Hypothalamus (tissue), 51 donors: Measurements from ENCODE around the gene UPK3BL2.
"Not testable (repeated sequence)": the region's sequence is repeated elsewhere in the genome, so short reads cannot be mapped to it uniquely, and the experiment has no call there.

ENCODE experiments used
- DNase-seq, 51 donors: peaks; one replicate each; lab custom pipeline; 2025; lab: John Stamatoyannopoulos, UW

Gene UPK3BL2, protein sequence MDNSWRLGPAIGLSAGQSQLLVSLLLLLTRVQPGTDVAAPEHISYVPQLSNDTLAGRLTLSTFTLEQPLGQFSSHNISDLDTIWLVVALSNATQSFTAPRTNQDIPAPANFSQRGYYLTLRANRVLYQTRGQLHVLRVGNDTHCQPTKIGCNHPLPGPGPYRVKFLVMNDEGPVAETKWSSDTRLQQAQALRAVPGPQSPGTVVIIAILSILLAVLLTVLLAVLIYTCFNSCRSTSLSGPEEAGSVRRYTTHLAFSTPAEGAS

DNA sequence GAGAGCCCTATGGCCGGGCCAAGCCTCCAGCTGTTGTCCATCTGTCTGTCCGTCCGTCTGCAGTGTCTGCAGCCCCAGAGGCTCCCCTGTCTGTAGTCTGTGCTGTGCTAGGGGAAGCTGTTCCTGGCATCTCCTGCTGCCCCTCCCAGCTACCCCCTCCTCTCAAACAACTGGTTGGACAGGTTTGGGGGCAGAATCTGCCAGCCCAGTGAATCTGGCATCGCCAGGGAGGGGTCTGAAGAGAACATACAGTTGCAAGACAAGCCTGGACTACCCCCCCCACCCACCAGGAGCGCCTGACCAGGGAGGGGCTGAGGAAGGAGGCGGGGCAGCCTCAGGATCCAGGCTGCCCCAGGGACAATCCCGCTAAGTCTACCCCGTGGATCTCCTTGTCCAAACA lies at the start of gene UPK3BL2:
Gene UPK3BL2 (minus strand): TSS at position 101 of the 400 bp plus-strand sequence. CDS start 60 bp downstream, at position 41.
- DNase-seq: not testable (repeated sequence)

DNA sequence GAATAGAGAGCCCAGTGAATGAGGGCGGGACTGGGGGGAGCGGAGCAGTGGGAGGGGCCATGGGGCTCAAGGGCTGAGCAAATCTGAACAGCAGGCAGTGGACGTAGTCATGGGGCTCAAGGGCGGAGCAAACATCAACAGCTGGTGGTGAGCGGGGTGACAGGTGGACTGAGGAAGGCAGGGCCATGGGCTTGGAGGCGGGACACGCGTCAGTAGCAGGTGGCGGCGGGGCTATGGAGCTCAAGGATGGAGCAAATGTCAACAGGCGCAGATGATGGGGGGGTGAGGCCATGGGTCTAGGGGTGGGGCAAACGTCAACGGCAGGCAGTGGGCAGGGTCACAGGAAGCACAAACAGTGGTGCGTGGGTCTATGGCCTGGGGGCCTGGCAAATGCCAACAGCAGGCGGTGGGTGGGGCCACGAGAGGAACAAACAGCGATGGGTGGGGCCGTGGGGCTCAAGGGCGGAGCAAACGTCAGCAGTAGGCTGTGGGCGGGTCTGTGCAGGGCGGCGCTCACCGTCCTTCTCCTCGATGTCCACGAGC lies 49.1 kb upstream of the UPK3BL2 start:
- not testable (repeated sequence) for DNase-seq

DNA sequence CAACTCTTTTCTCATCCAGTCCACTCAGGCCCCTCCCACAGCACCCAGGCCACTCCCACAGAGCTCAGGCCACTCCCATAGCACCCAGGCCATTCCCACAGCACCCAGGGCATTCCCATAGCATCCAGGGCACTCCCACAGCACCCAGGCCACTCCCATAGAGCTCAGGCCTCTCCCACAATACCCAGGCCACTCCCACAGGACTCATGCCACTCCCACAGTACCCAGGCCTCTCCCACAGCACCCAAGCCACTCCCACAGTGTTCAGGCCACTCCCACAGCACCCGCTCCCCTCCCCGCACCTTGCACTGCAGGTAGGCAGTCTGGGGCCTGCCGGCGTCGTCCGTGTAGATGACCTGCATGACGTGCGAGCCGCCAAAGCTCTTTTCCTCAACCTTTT lies 46.4 kb upstream of the UPK3BL2 start:
- DNase-seq: not testable (repeated sequence)

DNA sequence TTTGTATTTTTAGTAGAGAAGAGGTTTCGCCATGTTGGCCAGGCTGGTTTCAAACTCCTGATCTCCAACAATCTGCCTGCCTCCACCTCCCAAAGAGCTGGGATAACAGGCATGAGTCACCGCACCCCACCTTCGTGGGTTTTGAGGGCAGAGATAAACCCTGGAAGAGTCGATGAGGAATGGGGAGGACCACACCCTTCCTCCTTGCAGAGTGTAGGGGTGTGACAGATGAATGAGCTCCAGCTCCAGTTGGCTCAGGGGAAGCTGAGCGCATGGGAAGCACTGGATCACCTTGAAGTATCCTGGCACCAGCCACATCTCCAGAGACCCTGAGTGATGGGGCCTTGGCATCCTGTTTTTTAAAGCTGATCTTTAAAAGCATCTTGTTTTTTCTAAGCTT lies 40.0 kb upstream of the UPK3BL2 start:
- not testable (repeated sequence) for DNase-seq

DNA sequence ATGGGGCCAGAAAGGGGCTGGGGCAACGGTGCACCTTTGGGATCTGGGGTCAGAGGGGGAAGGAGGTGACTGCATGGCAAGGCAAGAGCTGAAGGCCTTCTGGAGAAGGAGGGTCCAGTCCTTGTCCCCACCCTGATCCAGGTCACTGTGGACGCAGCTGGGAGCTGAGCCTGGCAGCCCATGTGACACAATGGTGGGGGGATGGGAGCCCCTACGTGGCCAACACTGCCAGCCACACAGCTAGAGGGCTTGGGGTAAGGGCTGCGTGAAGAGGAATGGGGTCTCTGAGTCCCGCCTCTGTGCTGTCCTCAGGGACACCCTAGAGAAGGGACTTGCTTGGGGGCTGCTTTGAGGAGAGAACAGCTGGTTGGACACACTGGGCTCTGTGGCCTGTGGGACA lies 38.2 kb upstream of the UPK3BL2 start:
- not testable (repeated sequence) for DNase-seq

DNA sequence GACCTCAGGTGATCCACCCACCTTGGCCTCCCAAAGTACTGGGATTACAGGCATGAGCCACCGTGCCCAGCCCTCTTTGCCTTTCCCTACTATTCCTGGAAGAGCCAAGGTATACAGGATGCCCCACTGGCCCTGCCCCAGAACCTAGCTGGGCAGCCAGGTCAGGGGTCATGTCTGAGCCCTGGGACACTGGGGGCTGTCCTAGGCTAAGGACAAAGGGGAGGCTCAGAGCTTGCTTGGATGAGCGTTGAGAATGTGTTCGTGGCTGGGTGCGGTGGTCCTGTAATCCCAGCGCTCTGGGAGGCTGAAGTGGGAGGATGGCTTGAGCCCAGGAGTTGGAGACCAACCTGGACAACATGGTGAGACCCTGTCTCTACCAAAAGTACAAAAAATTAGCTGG lies 35.0 kb upstream of the UPK3BL2 start:
- not testable (repeated sequence) for DNase-seq

DNA sequence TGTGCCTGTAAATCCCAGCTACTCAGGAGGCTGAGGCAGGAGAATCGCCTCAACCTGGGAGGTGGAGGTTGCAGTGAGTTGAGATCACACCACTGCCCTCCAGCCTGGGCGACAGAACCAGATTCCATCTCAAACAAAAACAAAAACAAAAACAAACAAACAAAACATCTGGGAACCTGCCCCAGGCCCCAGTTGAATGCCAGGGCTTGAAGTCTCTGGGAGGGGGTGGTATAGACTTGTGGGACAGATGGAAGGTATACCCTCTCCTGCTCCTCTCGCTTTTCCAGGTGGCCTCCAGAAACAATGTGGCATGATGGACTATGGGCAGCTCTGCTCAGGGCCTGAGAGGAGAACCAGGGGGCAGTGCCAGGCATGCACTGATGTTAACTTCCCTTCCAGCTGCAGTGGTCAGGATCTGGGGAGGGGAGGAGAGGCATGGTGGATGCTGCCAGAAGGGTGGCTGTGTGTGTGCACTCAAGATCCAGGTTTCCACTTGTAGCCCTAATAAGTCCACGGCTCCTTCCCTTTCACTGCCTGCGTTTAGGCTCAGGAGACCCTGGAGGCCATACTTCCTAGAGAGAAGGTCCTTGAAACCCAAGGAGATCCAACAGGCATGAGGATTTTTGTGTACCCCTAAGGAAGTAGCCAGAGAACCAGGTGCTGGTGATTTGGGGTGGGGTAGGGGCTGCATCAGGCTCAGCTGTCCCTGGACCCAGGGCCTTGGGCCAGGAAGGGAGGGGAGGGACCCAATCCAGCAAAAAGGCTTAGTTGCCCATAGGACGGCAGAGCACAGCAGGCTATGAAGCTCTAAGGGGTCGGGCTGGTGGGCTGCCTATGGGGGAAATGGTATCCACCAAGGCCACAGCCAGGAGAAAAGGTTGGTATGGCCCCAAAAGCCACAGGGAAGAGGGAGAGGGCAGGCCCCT lies 34.1 kb upstream of the UPK3BL2 start:
- DNase-seq: not testable (repeated sequence)

DNA sequence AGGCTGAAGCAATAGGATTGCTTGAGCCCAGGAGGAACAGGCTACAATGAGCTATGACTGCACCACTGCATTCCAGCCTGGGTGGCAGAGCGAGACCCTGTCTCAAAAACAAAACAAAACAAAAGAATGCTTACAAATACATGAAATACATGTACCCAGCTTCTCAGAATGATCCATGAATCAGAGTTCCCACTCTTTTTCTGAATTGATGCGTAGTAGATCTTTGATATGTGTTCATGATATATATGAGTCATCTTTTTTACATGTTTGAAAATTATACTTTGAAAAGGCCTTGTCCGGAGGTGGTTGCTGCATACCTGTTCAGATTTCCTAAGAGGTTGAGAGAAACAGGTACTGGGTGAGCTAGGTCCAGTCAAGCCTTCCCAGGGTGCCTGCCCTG lies 32.9 kb upstream of the UPK3BL2 start:
- not testable (repeated sequence) for DNase-seq

DNA sequence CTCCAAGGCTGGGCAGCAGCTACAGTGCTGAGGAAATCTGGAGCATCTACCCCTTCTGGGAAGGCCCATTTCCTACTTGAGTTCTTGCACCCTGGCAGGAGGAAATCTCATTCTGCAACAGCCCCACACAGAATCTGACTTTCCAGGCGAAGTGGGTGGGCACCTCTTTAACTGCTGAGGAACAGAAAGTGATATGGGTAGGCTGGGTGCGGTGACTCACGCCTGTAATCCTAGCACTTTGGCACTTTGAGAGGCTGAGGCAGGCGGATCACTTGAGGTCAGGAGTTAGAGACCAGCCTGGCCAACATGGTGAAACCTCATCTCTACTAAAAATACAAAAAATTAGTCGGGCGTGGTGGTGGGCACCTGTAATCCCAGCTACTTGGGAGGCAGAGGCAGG lies 31.1 kb upstream of the UPK3BL2 start:
- not testable (repeated sequence) for DNase-seq

DNA sequence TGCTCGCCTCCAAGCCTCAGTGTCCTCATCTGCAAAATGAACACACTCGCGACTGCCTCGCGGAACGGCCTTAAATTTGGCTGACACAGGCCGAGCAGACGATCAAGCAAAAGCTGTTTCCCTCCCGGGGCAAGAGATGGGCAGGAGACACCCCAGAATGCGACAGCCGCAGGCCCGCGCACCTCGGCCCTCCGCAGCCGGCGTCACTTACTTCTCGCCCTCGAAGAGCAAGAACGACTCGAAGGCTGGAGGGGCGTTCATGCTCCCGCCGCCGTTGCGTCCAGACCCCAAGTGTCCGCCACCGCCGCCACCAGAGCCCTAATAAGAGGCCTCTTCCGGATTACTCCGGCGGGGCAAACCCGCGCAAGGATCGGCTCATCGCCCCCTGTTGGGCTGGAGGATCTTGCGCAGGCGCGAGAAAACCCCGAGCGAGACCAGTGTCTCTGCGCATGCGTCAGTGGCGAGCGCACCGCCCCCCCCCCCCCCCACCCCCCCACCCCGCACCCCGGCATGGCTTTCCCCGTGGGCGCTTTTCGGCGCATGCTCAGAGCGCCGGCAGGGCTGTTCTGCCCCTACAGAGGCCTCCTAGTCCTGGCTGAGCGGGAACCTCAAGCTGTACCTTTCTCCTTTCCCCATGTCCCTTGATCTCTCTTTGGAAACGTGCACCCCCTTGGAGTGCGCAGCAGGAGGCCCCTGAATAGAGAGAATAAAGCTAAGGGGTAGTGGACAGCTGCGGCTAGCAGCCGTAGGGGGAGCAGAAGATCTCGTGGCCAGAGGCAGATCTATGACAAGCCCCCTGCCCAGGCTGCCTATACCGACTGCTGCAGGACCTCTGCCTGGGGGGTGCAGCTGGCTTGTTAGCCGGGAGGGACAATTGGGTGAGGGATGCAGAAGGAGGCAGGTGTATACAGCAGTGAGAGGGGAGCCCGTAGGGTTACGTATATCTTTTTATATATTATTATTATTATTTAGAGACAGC lies 29.1 kb upstream of the UPK3BL2 start, which contains the start of gene POLR2J3:
Gene POLR2J3 (minus strand): TSS at position 323 of the 979 bp plus-strand sequence. CDS start 62 bp downstream, at position 261.
- not testable (repeated sequence) for DNase-seq

DNA sequence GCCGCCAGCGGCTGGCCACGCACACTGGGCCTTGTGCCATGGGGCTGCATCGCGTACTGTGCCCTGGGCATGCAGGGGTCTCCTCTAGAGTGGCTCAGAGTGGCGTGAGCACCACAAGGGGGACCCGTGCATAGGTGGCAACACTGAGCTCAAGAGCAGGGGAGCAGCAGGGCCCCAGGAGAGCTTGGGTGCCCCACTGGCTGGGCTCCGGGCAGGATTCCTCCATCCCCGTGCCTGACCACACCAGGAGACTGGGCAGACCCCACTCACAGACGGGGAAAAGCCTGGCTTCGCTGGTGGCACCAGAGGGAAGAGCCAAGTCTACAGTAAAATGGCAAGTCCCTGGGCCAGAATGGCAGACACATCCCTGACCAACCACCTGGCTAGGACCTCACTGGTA lies 25.1 kb upstream of the UPK3BL2 start:
- not testable (repeated sequence) for DNase-seq

DNA sequence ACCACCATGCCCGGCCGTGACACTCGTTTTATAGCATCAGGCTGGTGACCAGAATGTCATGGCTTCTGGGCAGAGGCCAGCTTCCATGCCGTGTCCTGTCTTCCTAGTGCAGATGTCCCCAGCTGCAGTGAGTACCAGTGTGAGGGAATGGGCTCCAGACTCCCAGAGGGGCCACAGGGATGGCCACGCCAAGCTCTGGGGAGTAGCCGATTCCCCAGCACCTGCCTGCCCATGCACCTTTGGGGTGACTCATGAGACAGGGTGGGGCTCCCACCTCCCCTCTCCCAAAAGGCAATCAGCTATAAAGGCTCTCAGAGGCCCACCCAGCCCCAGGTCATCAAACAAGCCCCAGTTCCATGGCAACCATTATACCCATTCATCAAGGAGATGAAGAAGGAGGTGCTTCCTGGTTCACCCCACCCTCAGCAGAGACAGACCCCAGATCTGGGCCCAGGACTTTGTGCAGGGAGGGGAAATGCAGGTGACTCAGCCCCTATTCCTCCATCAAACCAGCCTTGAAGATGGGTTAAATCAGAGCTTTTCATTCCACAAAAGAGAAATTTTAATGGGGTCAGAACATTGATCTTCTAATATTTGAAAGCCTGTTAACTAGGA lies 7.4 kb upstream of the UPK3BL2 start, which contains the start of gene SPDYE2:
Gene SPDYE2 (plus strand): TSS at position 419 of the 615 bp plus-strand sequence. CDS start 2,030 bp downstream, outside the sequence.
- DNase-seq: not testable (repeated sequence)

DNA sequence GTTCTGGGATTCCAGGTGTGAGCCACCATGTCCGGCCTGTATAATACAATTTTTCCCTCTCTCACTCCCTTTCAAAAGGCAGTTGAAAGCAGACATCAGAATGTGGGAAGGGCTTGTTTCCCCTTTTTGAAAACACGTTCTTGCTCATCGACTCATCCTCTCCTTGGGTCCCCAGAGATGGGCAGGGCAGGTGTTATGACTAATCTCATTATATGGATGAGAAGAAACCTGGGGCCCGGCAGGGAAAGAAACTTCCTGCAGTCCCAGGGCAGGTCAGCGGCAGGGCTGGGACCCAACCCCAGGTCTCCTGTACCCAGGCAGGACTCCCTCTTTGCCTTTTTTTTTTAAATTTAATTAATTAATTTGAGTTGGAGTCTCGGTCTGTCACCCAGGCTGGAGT lies 2.9 kb upstream of the UPK3BL2 start:
- not testable (repeated sequence) for DNase-seq

DNA sequence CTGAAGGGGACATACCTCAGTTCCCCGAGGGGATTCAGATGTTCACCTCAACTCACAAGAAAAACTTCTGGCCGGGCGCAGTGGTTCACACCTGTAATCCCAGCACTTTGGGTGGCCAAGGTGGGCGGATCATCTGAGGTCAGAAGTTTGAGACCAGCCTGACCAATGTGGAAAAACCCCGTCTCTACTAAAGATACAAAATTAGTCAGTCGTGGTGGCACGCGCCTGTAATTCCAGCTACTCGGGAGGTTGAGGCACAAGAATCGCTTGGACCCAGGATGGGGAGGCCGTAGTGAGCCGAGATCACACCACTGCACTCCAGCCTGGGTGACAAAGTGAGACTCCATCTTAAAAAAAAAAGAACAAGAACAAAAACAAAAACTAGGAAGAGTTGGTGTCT lies 1.8 kb upstream of the UPK3BL2 start:
- not testable (repeated sequence) for DNase-seq

DNA sequence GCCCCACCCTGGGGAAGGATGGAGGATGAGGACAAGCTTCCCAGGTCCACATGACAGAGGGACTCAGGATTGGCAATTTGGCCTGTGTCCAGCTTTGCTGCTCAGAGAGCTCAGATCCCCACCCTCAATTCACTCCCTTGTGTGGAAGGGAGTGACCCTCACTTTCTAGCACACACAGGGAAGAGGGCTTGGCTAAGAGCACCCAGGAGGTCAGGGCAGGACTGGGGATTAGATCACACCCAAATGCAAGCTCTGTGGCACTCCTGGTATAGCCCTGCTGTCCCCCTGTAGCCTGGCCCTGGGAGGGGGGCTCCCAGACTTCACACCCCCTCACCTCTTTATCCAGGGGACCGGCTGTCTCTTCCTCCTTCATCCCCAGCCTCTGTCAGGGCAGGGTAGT lies 876 bp upstream of the UPK3BL2 start:
- DNase-seq: not testable (repeated sequence)

DNA sequence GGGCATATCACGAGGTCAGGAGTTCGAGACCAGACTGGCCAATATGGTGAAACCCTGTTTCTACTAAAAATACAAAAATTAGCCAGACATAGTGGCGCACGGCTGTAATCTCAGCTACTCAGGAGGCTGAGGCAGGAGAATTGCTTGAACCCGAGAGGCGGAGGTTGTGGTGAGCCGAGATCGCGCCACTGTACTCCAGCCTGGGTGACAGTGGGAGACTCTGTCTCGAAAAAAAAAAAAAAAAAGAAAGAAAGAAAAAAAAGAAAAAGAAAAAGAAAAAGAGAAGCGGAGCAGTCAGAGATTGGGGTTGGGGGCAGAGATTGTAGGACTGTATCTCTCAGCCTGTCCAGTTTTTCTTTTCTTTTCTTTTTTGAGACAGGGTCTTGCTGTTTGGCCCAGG lies 725 bp downstream of the UPK3BL2 start:
- DNase-seq: not testable (repeated sequence)

DNA sequence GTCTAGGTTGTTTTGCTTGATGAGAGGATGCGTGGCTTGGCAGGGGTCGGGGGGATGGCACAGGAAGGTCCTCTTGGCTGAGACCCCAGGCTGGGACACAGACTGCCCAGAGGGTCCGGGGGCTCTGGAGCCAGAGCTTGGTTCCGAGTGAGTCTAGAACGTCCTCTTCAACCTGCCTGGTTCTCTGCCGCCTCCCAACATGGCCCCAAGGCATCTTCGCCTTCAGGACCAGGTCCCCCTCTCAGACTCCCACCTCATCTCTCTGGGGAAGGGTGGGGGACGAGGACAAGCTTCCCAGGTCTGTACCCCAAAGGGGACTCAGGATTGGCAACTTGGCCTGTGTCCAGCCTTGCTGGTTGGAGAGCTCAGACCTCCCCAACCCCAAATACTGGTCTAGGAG lies 1.4 kb downstream of the UPK3BL2 start:
- DNase-seq: not testable (repeated sequence)

DNA sequence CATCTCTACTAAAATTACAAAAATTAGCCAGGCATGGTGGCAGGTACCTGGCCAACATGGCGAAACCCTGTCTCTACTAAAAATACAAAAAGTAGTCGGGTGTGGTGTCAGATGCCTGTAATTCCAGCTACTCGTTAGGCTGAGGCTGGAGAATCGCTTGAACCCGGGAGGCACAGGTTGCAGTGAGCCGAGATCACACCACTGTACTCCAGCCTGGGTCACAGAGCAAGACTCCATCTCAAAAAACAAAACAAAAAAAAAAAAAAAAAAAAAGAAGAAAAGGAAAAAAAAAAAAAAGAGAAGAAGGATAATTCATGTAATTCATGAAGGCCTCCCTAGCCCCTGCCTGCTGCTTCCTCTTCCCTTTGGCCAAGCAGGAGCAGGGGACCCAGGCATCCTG lies 2.9 kb downstream of the UPK3BL2 start:
- DNase-seq: not testable (repeated sequence)

DNA sequence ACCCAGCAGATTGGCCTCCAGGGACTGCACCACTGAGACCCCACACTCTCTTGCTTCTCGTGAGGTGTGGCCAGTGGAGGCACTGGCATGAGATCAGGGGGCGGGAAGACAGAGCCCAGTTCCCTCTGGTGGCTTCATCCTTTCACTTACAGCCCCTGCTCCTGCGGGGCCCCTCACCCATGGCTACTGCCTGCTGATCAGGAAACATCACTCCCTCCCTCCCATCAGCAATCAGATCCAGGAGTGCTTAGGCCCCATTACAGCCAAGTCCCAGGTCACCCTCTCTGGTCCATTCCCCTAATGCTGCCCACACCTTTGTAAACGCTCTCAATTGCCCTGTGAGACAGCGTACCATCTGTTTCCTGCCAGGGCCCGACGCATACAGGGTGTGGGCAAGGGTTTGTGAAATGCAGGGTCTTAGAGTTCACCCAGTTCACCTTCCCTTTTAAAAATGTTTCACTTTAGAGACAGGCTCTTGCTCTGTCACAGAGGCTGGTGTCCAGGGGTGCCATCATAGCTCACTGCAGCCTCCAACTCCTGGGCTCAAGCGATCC lies 8.4 kb downstream of the UPK3BL2 start:
- not testable (repeated sequence) for DNase-seq
